ENCODE measurements around the gene SPANXD. TPM values are rescaled to one million over a fixed set of nuclear protein-coding genes. Genes with fewer than 3 reads are reported as not detected.
"Not testable (repeated sequence)": the region's sequence is repeated elsewhere in the genome, so short reads cannot be mapped to it uniquely, and the experiment has no call there.

The SPANXD gene, protein sequence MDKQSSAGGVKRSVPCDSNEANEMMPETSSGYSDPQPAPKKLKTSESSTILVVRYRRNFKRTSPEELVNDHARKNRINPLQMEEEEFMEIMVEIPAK
- not detected in 2 replicates for total RNA-seq (2014; rRNA removed; shearing (Covaris generic))

DNA sequence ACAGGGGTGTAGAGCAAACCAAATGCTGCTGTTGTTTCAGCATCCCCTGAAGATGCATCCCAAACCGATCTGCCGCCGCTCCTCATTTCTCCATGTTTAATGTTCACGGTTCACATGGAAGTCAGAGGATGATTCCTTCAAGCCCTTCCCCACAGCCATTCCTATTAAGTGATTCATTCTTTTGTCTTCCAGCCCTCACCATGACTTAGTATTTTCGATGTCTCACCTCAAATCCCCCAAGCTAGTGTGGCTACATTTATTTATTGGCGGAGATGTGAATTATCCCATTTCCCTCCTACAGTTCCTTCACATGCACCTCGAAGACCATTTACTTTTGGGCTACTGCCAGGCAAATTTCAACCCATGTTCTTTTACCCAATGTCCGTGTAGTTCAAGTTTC, at the start of gene SPANXD:
TSS of gene SPANXD (minus strand) at position 101 of the 400 bp plus-strand sequence. CDS start 334 bp downstream, outside the sequence.
- in situ Hi-C loops (cut with HindIII; ENCODE audit: low sequenced_read_pairs); DNase-seq (ENCODE audit: low spot score): not testable (repeated sequence)

DNA sequence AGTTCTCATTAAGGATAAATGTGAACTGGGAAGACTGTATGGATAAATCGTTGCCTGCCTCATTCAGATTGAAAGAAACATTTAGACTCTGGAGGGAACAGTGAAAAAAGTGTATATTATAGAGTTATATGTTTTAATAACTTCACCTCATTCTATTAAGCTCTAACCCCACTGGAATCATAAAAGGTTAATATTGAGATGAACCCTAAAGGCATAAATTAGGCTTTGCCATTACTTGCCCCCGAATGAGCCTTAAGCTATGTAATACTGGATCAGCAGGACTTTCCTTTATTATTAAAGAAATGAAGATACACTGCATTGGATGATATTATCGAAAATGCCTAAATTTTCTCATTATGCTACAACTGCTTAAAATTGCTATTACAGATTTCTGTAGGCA, 44.1 kb upstream of the SPANXD start:
- DNase-seq (ENCODE audit: low spot score) = no peak
- in situ Hi-C loops (cut with HindIII; ENCODE audit: low sequenced_read_pairs) = no loop called here

GRCh38 chrX:141736656-141737055, 38.1 kb upstream of the SPANXD start:
- in situ Hi-C loops (cut with HindIII; ENCODE audit: low sequenced_read_pairs) = no loop called here
- no peak for DNase-seq (ENCODE audit: low spot score)

GRCh38 chrX:141733371-141733770, 34.8 kb upstream of the SPANXD start:
- DNase-seq (ENCODE audit: low spot score) = no peak
- in situ Hi-C loops (cut with HindIII; ENCODE audit: low sequenced_read_pairs) = no loop called here

GRCh38 chrX:141732031-141732430, 33.5 kb upstream of the SPANXD start:
- no peak for DNase-seq (ENCODE audit: low spot score)
- in situ Hi-C loops (cut with HindIII; ENCODE audit: low sequenced_read_pairs) = no loop called here

DNA sequence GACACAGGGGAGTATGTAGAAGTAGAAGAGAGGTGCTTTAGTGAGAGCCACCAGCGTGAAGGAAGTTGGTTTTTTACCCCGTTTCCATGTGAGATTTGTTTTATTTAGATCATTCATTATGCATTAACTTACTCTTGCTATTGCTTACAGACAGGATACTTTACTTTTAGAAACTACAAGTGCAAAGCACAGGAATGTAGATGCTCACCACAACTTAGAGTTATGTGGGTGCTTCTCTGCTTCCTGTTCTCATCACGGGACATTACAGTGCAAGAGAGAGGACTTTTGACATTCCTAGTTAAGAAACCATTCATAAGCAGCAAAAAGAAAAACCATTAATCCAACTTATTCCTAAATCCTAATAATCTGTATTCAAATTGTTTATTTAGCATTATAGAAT, 25.6 kb upstream of the SPANXD start:
- in situ Hi-C loops (cut with HindIII; ENCODE audit: low sequenced_read_pairs) = no loop called here
- DNase-seq (ENCODE audit: low spot score) = no peak

DNA sequence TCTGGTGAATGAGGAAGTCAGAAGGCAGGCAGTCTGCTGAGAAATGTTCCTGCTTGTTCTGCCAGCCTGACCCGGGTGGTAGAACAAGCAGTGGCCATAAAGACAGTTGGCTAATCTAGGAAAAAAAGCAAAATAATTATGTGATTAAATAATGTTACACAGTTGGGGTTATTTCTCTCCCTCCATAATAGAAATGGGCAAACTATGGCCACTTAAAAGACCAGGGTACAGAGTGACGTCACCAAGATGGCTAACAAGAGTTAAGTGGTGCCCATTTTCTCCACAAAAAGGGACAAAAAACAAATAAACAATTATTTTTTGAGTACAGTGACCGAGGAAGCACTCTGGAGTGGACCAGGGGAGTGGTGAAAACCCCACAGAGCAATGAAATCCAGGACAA, 16.1 kb upstream of the SPANXD start:
- no peak for DNase-seq (ENCODE audit: low spot score)
- in situ Hi-C loops (cut with HindIII; ENCODE audit: low sequenced_read_pairs) = no loop called here

GRCh38 chrX:141701072-141701471, 2.5 kb upstream of the SPANXD start:
- no peak for DNase-seq (ENCODE audit: low spot score)
- in situ Hi-C loops (cut with HindIII; ENCODE audit: low sequenced_read_pairs) = no loop called here

DNA sequence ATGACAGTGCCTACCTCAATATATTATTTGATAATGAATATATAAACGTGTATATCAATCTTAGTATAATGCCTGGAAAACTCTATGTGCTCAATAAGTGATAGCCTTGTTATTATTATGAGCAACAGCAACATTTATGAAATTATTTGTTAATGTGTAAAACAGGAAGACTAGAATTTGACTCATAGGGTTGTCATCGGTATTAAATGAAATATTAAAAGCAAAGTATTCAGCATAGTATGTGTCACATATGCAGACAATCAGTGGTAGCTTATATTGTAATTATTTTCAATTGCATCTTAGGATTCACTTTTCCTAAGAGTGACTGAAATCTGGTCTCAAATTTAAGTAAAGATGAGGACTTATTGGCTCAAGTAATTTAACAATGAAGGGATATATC, 24.6 kb downstream of the SPANXD start:
- DNase-seq (ENCODE audit: low spot score) = no peak
- in situ Hi-C loops (cut with HindIII; ENCODE audit: low sequenced_read_pairs) = no loop called here

GRCh38 chrX:141669689-141670088, 28.9 kb downstream of the SPANXD start:
- in situ Hi-C loops (cut with HindIII; ENCODE audit: low sequenced_read_pairs) = no loop called here
- no peak for DNase-seq (ENCODE audit: low spot score)

DNA sequence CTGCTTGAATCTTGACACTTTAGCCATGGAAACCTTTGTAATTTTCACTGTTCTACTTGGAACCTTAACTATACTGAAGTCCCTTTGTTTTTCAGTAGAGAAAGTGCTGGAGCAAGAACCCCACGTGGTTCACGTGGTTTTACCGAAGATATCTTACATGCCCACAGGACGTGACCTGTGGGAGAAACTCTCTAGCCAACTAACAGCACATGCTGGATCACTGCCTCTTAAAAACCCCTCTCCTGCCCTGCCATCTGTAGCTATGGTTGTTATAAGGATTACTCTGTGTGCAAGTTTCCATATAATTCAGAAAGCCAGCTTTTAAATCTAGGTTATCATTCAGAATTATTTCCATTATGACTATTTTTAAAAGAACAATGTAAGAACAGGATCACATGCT, 30.2 kb downstream of the SPANXD start:
- in situ Hi-C loops (cut with HindIII; ENCODE audit: low sequenced_read_pairs) = no loop called here
- DNase-seq (ENCODE audit: low spot score) = no peak

- in situ Hi-C loops (cut with HindIII; ENCODE audit: low sequenced_read_pairs) = no loop called here
- no peak for DNase-seq (ENCODE audit: low spot score)
Observed at GRCh38 chrX:141662781-141663180, 35.8 kb downstream of the SPANXD start.

GRCh38 chrX:141652286-141652685, 46.3 kb downstream of the SPANXD start:
- no peak for DNase-seq (ENCODE audit: low spot score)
- in situ Hi-C loops (cut with HindIII; ENCODE audit: low sequenced_read_pairs) = no loop called here

Other genes with a start within 250 kb of the SPANXD start
- not detected in 2 replicates for gene SPANXA1, start 114.0 kb downstream of the SPANXD start, total RNA-seq (2014; rRNA removed; shearing (Covaris generic))
- not detected in 2 replicates for gene SPANXA2, start 109.0 kb downstream of the SPANXD start, total RNA-seq (2014; rRNA removed; shearing (Covaris generic))
- gene MAGEC3, start 139.6 kb upstream of the SPANXD start, total RNA-seq (2014; rRNA removed; shearing (Covaris generic)) = not detected in 2 replicates
- gene MAGEC1, start 205.2 kb upstream of the SPANXD start, total RNA-seq (2014; rRNA removed; shearing (Covaris generic)) = not detected in 2 replicates